ENCODE results near the gene PRKD1. TPM values are rescaled to one million over a fixed set of nuclear protein-coding genes. Genes with fewer than 3 reads are reported as not detected.

Gene PRKD1
- total RNA-seq, 3 donors from 2014 or later (not counting 1 experiment from before 2014, with no cell fraction given) = not detected

- Mint-ChIP-seq H3K36me3 (no peaks in the 10 kb centered on the region), H3K9me3 (peaks cover 6 to 19% of the 10 kb centered on the region in 2 donors), H3K4me1 (no peaks in the 10 kb centered on the region), H3K4me3 (no peak overlapping the region), H3K27ac (no peak overlapping the region), H3K27me3 (ENCODE audit: low read depth in 2 of 2) (no peaks in the 10 kb centered on the region)
- Histone ChIP-seq H3K9me3 (ENCODE audit: control insufficient read depth, insufficient read depth, low read length) (peaks cover 2% of the 10 kb centered on the region), H3K4me3 (ENCODE audit: low read length) (no peak overlapping the region), H3K36me3 (ENCODE audit: control insufficient read depth, insufficient read depth, low read length) (no peaks in the 10 kb centered on the region), H3K4me1 (ENCODE audit: control insufficient read depth, insufficient read depth, low read length) (no peaks in the 10 kb centered on the region), H3K27ac (ENCODE audit: low read length) (no peak overlapping the region), H3K27me3 (ENCODE audit: control insufficient read depth, insufficient read depth, low read length) (no peaks in the 10 kb centered on the region)
- 83% methylated on average over 2 of the region's 3 CpGs for WGBS (ENCODE audit: insufficient coverage)
- ATAC-seq (no peak), DNase-seq (no peak)
- intact Hi-C loops (cut with micrococcal nuclease) = no loop called here
- no peak for TF ChIP-seq CTCF (IDR thresholded peaks at IDR 0.05)
Measured at GRCh38 chr14:29804481-29805266, 123.0 kb downstream of the PRKD1 start.

- H3K36me3 ChIP-seq (ENCODE audit: control insufficient read depth, insufficient read depth, low read length) = no peaks in the 10 kb centered on the region
- H3K9me3 Mint-ChIP-seq = peaks cover 4 to 19% of the 10 kb centered on the region in 2 donors
- H3K36me3 Mint-ChIP-seq = no peaks in the 10 kb centered on the region
- TF ChIP-seq CTCF (IDR thresholded peaks at IDR 0.05) = no peak
- no peak overlapping the region for H3K27ac ChIP-seq (ENCODE audit: low read length)
- H3K27ac Mint-ChIP-seq = no peak overlapping the region
- H3K4me1 ChIP-seq (ENCODE audit: control insufficient read depth, insufficient read depth, low read length) = no peaks in the 10 kb centered on the region
- DNase-seq (no peak), ATAC-seq (no peak)
- no peaks in the 10 kb centered on the region for H3K4me1 Mint-ChIP-seq
- intact Hi-C loops (cut with micrococcal nuclease) = no loop called here
- no peak overlapping the region for H3K4me3 Mint-ChIP-seq
- H3K27me3 Mint-ChIP-seq (ENCODE audit: low read depth in 2 of 2) = no peaks in the 10 kb centered on the region
- H3K9me3 ChIP-seq (ENCODE audit: control insufficient read depth, insufficient read depth, low read length) = peaks cover 2% of the 10 kb centered on the region
- H3K4me3 ChIP-seq (ENCODE audit: low read length) = no peak overlapping the region
- H3K27me3 ChIP-seq (ENCODE audit: control insufficient read depth, insufficient read depth, low read length) = no peaks in the 10 kb centered on the region
Measured at GRCh38 chr14:29803045-29803444, 124.6 kb downstream of the PRKD1 start.

DNA sequence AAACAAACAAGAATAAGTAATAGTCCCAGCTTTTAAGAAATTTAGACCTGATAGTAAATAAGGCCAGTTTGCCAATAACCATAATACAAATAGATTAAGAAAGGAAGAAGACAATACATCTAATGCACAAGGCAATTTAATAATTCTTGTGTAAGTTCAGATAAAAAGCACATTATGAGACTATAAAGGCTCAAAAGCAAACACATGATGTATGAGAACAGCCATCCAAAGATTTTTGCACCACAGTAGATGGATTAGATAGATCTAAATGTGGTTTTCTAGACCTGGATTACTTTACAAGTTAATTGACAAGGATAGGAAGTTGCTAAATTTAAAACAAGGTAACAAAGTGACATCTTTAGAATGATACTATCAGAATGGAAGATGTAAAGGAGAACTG is 125.4 kb downstream of the PRKD1 start:
- no peaks in the 10 kb centered on the region for H3K4me1 Mint-ChIP-seq
- H3K27me3 ChIP-seq (ENCODE audit: control insufficient read depth, insufficient read depth, low read length) = no peaks in the 10 kb centered on the region
- DNase-seq (no peak), ATAC-seq (no peak)
- no peaks in the 10 kb centered on the region for H3K27me3 Mint-ChIP-seq (ENCODE audit: low read depth in 2 of 2)
- no peak overlapping the region for H3K27ac Mint-ChIP-seq
- H3K4me3 ChIP-seq (ENCODE audit: low read length) = no peak overlapping the region
- H3K4me1 ChIP-seq (ENCODE audit: control insufficient read depth, insufficient read depth, low read length) = no peaks in the 10 kb centered on the region
- no peak overlapping the region for H3K4me3 Mint-ChIP-seq
- no peaks in the 10 kb centered on the region for H3K36me3 Mint-ChIP-seq
- H3K9me3 Mint-ChIP-seq = peaks cover 4 to 18% of the 10 kb centered on the region in 2 donors
- intact Hi-C loops (cut with micrococcal nuclease) = no loop called here
- H3K9me3 ChIP-seq (ENCODE audit: control insufficient read depth, insufficient read depth, low read length) = peaks cover 2% of the 10 kb centered on the region
- TF ChIP-seq CTCF (IDR thresholded peaks at IDR 0.05) = no peak
- H3K36me3 ChIP-seq (ENCODE audit: control insufficient read depth, insufficient read depth, low read length) = no peaks in the 10 kb centered on the region
- no peak overlapping the region for H3K27ac ChIP-seq (ENCODE audit: low read length)

GRCh38 chr14:29800961-29801360 is 126.7 kb downstream of the PRKD1 start:
- intact Hi-C loops (cut with micrococcal nuclease) = no loop called here
- H3K27me3 Mint-ChIP-seq (ENCODE audit: low read depth in 2 of 2) = no peaks in the 10 kb centered on the region

More at GRCh38 chr14:29800961-29801360, 126.7 kb downstream of the PRKD1 start:
- no peak overlapping the region for H3K4me3 ChIP-seq (ENCODE audit: low read length)
- ATAC-seq = no peak
- Mint-ChIP-seq H3K4me3 (no peak overlapping the region), H3K4me1 (no peaks in the 10 kb centered on the region), H3K36me3 (no peaks in the 10 kb centered on the region), H3K27ac (no peak overlapping the region), H3K9me3 (peaks cover 8 to 18% of the 10 kb centered on the region in 2 donors)
- no peaks in the 10 kb centered on the region for H3K4me1 ChIP-seq (ENCODE audit: control insufficient read depth, insufficient read depth, low read length)
- TF ChIP-seq CTCF (IDR thresholded peaks at IDR 0.05) = no peak
- H3K27ac ChIP-seq (ENCODE audit: low read length) = no peak overlapping the region
- no peaks in the 10 kb centered on the region for H3K36me3 ChIP-seq (ENCODE audit: control insufficient read depth, insufficient read depth, low read length)
- peaks cover 2% of the 10 kb centered on the region for H3K9me3 ChIP-seq (ENCODE audit: control insufficient read depth, insufficient read depth, low read length)
- no peak for DNase-seq
- no peaks in the 10 kb centered on the region for H3K27me3 ChIP-seq (ENCODE audit: control insufficient read depth, insufficient read depth, low read length)
